A673 (cell line): ENCODE results near the gene BMERB1. TPM values are rescaled to one million over a fixed set of nuclear protein-coding genes. Genes with fewer than 3 reads are reported as not detected.
"Not testable (repeated sequence)": the region's sequence is repeated elsewhere in the genome, so short reads cannot be mapped to it uniquely, and the experiment has no call there.

ENCODE experiments used
- BruUV-seq: library from RNA; stranded (reverse); fragments of 400-500 nt; replicated peaks from 2 replicates; lab custom pipeline; 2021; lab: Mats Ljungman, UMichigan
- CTCF ChIA-PET: fragments of 300-600 bp; sonication (Branson Sonifier 250); formaldehyde crosslinking; loops from one replicate; lab custom pipeline; 2022; ENCODE audit warnings: antibody characterized with exemption; lab: Charles Lee
- POLR2A ChIA-PET: fragments of 300-600 bp; sonication (Branson Sonifier 250); formaldehyde crosslinking; loops from one replicate; lab custom pipeline; 2022; ENCODE audit warnings: antibody characterized with exemption; ENCODE audit not compliant: low non-redundant PET; lab: Charles Lee
- DNase-seq: peaks from one replicate; pipeline ENCODE4 v3.0.0-alpha.2; 2015; ENCODE audit warnings: low spot score
- H3K27ac ChIP-seq: fragments of 200-600 bp; sonication (generic); 2 replicates; pipeline ENCODE4 v1.5.1; 2016; ENCODE audit warnings: mixed run types, low read depth, mild to moderate bottlenecking, mixed read lengths, antibody characterized with exemption, low read length; ENCODE audit not compliant: poor library complexity, severe bottlenecking
- H3K27me3 ChIP-seq: fragments of 200-600 bp; sonication (generic); replicated peaks from 2 replicates; pipeline ENCODE4 v1.6.1; 2017; ENCODE audit warnings: mixed run types, low read depth, mild to moderate bottlenecking, mixed read lengths, antibody characterized with exemption, low read length; ENCODE audit not compliant: insufficient read depth, poor library complexity
- H3K36me3 ChIP-seq: fragments of 200-600 bp; sonication (generic); 2 replicates; pipeline ENCODE4 v1.6.1; 2016; ENCODE audit warnings: mixed run types, mild to moderate bottlenecking, mixed read lengths, antibody characterized with exemption, low read length; ENCODE audit not compliant: insufficient read depth, poor library complexity, severe bottlenecking
- H3K4me1 ChIP-seq: fragments of 200-600 bp; sonication (generic); 2 replicates; pipeline ENCODE4 v1.6.1; 2017; ENCODE audit warnings: mixed run types, mild to moderate bottlenecking, mixed read lengths, antibody characterized with exemption, low read length; ENCODE audit not compliant: insufficient read depth, poor library complexity, severe bottlenecking
- H3K4me3 ChIP-seq: fragments of 200-600 bp; sonication (generic); 2 replicates; pipeline ENCODE4 v1.5.1; 2016; ENCODE audit warnings: low read depth, mixed run types, mild to moderate bottlenecking, mixed read lengths, low read length; ENCODE audit not compliant: poor library complexity, severe bottlenecking
- H3K9me3 ChIP-seq: fragments of 200-600 bp; sonication (generic); 2 replicates; pipeline ENCODE4 v1.6.1; 2016; ENCODE audit warnings: mixed run types, low read depth, mild to moderate bottlenecking, mixed read lengths, antibody characterized with exemption, low read length; ENCODE audit not compliant: poor library complexity, severe bottlenecking
- EZH2 ChIP-seq: fragments of 200-600 bp; sonication (generic); IDR thresholded peaks from 2 replicates; pipeline ENCODE4 v1.6.1; 2017; ENCODE audit warnings: borderline replicate concordance, low read depth, mild to moderate bottlenecking, mixed read lengths, antibody characterized with exemption, low read length; ENCODE audit not compliant: poor library complexity, severe bottlenecking
- intact Hi-C: fragments of 100-400 bp; cut with micrococcal nuclease; formaldehyde crosslinking; loops from one replicate; pipeline ENCODE4 v1.10.0; 2022; ENCODE audit not compliant: unreplicated experiment
- total RNA-seq: library from RNA; stranded (reverse); gene quantifications from 2 replicates; pipeline ENCODE4 v1.2.3, GENCODE V29; 2021
- TF ChIP-seq, protein P1 (sequence below): fragments of 300-800, 200-600 bp; sonication (generic); conservative IDR thresholded peaks from 2 replicates; pipeline ENCODE4 v1.5.1; 2017; ENCODE audit warnings: low read depth, mild to moderate bottlenecking, antibody characterized with exemption, low read length, moderate library complexity, mixed read lengths

BMERB1 gene
- total RNA-seq, 1 experiment from 2014 or later, result 11.5 TPM

DNA sequence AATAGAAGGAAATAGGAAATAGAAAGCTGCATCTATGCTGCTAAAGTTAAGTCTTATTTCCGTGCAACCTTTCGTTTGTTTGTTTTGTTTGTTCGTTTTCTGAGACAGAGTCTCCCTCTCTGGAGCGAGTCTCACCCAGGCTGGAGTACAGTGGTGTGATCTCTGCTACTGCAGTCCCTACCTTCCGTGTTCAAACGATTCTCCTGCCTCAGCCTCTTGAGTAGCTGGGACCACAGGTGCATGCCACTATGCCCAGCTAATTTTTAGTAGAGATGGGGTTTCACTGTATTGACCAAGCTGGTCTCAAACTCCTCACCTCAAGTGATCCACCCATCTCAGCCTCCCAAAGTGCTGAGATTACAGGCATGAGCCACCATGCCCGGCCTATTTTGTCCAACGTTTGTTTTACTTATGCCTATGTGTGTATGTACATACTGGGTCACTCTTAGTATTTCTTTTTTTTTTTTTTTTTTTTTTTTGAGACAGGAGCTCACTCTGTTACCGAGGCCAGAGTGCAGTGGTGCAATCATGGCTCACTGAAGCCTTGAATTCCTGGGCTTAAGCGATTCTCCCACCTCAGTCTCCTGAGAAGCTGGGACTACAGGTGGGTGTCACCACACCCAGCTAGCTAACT is 16.8 kb downstream of the BMERB1 start:
- Histone ChIP-seq H3K27ac (no peak overlapping the region), H3K4me1 (no peaks in the 10 kb centered on the region), H3K9me3 (no peaks in the 10 kb centered on the region), H3K4me3 (no peak overlapping the region), H3K36me3 (no peaks in the 10 kb centered on the region), H3K27me3 (no peaks in the 10 kb centered on the region)
- TF ChIP-seq, protein P1, sequence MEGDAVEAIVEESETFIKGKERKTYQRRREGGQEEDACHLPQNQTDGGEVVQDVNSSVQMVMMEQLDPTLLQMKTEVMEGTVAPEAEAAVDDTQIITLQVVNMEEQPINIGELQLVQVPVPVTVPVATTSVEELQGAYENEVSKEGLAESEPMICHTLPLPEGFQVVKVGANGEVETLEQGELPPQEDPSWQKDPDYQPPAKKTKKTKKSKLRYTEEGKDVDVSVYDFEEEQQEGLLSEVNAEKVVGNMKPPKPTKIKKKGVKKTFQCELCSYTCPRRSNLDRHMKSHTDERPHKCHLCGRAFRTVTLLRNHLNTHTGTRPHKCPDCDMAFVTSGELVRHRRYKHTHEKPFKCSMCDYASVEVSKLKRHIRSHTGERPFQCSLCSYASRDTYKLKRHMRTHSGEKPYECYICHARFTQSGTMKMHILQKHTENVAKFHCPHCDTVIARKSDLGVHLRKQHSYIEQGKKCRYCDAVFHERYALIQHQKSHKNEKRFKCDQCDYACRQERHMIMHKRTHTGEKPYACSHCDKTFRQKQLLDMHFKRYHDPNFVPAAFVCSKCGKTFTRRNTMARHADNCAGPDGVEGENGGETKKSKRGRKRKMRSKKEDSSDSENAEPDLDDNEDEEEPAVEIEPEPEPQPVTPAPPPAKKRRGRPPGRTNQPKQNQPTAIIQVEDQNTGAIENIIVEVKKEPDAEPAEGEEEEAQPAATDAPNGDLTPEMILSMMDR, result no peak
- TF ChIP-seq EZH2, result no peak
- no peak for DNase-seq
- ChIA-PET CTCF (no interaction called here), POLR2A (interaction anchor here (0.6 kb wide), 1 partner anchor 73 kb away, joined by 6 read pairs; no protein-coding TSS in a partner anchor)
- BruUV-seq, result no TSS peak
- intact Hi-C loops, result no loop called here

DNA sequence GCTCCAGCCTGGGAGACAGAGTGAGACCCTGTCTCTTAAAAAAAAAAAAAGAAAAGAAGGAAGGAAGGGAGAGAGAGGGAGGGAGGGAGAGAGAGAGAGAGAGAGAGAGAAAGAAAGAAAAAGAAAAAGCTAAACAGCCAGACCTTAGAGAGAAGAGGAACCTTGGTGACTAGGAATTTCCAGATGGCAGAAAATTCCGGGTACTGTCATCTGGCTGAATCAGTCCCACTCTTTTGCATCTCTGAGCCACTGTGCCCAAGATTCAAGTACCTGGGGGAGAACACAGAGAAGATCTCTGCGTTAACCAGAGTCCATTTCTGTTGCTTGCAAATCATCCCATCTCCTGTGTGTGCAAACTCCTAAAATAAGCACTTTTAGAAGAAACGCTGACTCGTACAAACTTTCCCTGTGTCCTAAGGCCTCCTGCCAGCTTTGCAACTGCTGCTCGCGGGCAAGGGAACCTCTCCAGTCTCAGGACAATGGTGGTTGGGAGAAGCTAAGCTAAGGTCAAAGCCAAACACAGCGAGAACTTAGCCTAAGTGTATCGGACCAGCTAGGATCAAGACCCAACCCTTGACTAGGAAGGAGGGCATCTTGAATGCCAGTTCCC is 18.0 kb downstream of the BMERB1 start:
- DNase-seq, result no peak
- BruUV-seq, result no TSS peak
- ChIA-PET POLR2A (no interaction called here), CTCF (no interaction called here)
- H3K36me3 ChIP-seq, result no peaks in the 10 kb centered on the region
- no peak overlapping the region for H3K4me3 ChIP-seq
- TF ChIP-seq EZH2, result no peak
- TF ChIP-seq, protein P1, result no peak
- no peaks in the 10 kb centered on the region for H3K4me1 ChIP-seq
- no peaks in the 10 kb centered on the region for H3K27me3 ChIP-seq
- no peaks in the 10 kb centered on the region for H3K9me3 ChIP-seq
- intact Hi-C loops, result no loop called here
- H3K27ac ChIP-seq, result no peak overlapping the region

DNA sequence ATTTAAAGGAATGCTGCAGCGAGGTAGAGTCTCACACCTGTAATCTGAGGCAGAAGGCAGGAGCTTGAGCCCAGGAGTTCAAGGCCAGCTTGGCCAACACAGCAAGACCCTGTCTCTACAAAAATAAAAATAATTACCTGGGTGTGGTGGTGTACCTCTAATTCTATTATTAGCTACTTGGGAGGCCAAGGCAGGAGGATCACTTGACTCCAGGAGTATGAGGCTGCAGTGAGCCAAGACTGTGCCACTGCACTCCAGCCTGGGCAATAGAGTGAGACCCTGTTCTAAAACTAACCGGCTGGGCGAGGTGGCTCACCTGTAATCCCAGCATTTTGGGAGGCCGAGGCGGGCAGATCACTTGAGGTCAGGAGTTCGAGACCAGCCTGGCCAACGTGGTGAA is 18.9 kb downstream of the BMERB1 start:
- H3K9me3 ChIP-seq, POLR2A ChIA-PET, H3K4me3 ChIP-seq, BruUV-seq, H3K27ac ChIP-seq, H3K36me3 ChIP-seq, DNase-seq, H3K4me1 ChIP-seq, intact Hi-C loops, H3K27me3 ChIP-seq, CTCF ChIA-PET: not testable (repeated sequence)

DNA sequence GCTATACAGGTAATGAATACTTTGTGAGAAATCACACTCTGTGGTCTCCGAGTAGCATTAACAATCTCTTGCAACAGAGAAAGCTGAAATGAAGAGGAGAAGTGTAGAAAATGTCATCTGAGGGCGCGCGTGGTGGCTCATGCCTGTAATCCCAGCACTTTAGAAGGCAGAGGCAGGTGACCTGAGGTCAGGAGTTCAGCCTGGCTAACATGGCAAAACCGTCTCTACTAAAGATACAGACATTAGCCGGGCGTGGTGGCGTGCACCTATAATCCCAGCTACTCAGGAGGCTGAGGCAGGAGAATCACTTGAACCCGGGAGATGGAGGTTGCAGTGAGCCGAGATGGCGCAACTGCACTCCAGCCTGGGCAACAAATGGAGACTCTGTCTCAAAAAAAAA is 20.5 kb downstream of the BMERB1 start:
- POLR2A ChIA-PET, H3K9me3 ChIP-seq, DNase-seq, H3K27ac ChIP-seq, H3K4me1 ChIP-seq, CTCF ChIA-PET, intact Hi-C loops, H3K4me3 ChIP-seq, BruUV-seq, H3K36me3 ChIP-seq, H3K27me3 ChIP-seq: not testable (repeated sequence)
